ENCODE data around the gene MARCHF9.

Gene MARCHF9

GRCh38 chr12:57806677-57807076 is 51.8 kb downstream of the MARCHF9 start:
- DNase-seq = no peak

- no peak for DNase-seq
Measured at GRCh38 chr12:57807285-57807684, 52.4 kb downstream of the MARCHF9 start.

- no peak for DNase-seq
Measured at GRCh38 chr12:57808351-57808750, 53.4 kb downstream of the MARCHF9 start.

- DNase-seq = no peak
Measured at GRCh38 chr12:57809425-57809824, 54.5 kb downstream of the MARCHF9 start.

Measured in NCI-H526 treated with DMSO at 0.1 percent for 48 hours (cell line).